Measurements from ENCODE around the gene TSPAN1.
"Not testable (repeated sequence)": the region's sequence is repeated elsewhere in the genome, so short reads cannot be mapped to it uniquely, and the experiment has no call there.

TSPAN1 gene

GRCh38 chr1:46218443-46218842 lies 43.6 kb downstream of the TSPAN1 start:
- DNase-seq (ENCODE audit: low spot score) (no peak), FAIRE-seq (no peak)

DNA sequence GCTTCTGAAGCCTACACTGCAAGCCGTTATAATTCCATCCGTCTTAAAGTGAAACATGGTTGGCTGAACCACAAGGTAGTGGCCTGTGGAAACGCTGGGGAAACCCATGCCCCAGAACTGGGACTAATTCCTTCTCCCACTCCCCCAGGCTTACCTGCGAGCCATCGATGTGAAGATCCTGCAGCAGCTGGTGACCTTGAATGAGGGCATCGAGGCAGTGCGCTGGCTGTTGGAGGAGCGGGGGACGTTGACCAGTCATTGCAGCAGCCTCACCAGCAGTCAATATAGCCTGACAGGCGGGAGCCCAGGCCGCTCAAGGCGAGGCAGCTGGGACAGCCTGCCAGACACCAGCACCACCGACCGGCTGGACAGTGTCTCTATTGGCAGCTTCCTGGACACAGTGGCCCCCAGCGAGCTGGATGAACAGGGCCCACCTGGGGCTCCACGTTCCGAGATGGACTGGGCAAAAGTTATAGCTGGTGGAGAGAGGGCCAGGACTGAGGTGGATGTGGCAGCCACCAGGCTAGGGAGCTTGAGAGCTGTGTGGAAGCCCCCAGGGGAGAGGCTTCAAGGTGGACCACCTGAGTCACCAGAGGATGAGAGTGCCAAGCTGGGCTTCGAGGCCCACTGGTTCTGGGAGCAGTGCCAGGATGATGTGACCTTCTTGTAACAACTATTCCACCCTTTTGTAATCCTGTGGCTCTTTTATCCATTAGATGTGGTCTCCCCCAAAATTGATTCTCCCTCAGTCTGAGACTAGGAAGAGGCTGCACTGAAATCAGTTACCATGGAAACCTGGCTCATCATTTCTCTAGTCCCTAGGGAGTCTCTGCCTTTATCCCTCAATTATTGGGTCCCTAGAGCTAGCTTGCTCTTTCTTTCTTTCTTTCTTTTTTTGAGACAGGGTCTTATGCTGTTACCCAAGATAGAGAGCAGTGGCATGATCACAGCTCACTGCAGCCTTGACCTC lies 44.9 kb downstream of the TSPAN1 start:
- FAIRE-seq = no peak

GRCh38 chr1:46220808-46221207 lies 45.9 kb downstream of the TSPAN1 start:
- DNase-seq (ENCODE audit: low spot score) = no peak
- no peak for FAIRE-seq

More for the DNA sequence above, 44.9 kb downstream of the TSPAN1 start:
- no peak for DNase-seq (ENCODE audit: low spot score)

DNA sequence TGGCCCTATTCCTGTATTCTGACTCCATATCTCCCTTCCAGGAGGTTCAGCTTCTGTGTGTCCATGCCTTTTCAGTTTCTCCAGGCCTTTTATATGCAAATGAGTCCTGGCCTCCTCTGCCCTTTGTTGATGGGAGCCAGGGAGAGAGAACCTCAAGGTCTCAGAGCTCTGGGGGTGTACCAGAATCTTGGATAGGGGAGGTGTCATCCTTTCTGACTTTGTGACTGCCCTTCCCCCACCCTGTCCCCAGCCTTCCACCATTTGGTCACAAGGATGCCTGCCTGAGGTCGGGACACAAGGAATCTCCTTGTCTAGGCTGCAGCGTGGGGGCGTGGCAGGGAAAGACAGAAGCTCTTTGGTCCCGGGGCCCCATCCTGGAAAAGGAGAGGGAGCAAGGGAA lies 46.9 kb downstream of the TSPAN1 start:
- no peak for FAIRE-seq
- no peak for DNase-seq (ENCODE audit: low spot score)

GRCh38 chr1:46223055-46223454 lies 48.2 kb downstream of the TSPAN1 start:
- FAIRE-seq; DNase-seq (ENCODE audit: low spot score): not testable (repeated sequence)

DNA sequence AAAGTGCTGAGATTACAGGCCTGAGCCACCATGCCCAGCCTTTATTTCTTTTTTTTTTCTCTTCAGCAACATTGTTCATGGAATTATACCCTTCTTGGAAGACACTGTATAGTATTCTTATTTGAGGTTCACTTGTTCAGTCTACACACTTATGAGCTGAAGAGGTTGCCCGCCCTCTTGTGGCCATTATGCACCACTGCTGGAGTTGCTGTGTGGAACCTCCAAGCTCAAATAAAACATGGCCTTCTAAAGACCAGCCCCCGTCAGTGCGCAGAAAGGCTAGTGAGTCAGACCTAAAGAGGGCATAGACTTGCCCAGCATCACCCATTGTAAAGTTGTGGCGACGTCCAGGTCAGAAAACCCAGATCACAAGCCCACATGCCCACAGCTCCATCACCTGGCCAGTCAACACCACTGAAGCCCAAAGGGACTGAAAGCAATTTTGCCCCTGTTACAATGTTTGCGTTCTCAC lies 48.6 kb downstream of the TSPAN1 start:
- peak; percentile 79 for DNase-seq (ENCODE audit: low spot score)

DNA sequence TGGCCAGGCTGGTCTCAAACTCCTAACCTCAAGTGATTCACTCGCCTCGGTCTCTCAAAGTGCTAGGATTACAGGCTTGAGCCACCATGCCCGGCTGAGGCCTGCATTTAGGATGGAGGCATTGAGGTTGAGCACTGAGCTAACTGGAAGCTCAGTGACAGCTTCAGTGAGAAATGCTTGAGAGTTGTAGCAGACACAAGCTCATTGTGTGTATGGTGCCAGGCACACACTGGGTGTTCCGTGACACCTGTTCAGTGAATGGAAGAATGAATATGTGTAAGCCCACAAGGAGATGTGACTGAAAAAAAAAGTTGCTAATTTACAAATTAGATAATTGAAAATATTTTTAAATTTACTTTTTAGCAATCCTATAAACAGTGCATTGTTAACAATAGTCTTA lies 50.1 kb downstream of the TSPAN1 start:
- DNase-seq (ENCODE audit: low spot score) (no peak), FAIRE-seq (peak; percentile 30)

More for the DNA sequence above, 48.6 kb downstream of the TSPAN1 start:
- peak; percentile 40 for FAIRE-seq

DNA sequence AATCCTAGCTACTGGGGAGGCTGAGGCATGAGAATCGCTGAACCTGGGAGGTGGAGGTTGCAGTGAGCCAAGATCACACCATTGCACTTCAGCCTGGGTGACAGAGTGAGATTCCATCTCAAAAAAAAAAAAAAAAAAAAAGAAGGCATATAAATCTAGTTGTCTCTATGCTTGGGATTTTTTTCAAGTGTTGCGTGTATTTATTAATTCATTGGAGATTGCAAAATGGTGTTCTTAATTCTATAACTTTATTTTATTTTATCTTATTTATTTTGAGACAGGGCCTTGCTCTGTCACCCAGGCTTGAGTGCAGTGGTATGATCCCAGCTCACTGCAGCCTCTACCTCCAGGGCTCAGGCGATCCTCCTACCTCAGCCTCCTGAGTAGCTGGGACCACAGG lies 56.3 kb downstream of the TSPAN1 start:
- not testable (repeated sequence) for FAIRE-seq

More for the DNA sequence above, 56.3 kb downstream of the TSPAN1 start:
- DNase-seq (ENCODE audit: low spot score) = not testable (repeated sequence)

Measured in urothelium cell line (cell line).